NT2/D1 (cell line): ENCODE data around the gene COG2.

Source experiments
- DNase-seq: peaks from one replicate; pipeline ENCODE4 v3.0.0-alpha.2; 2011; ENCODE audit warnings: low read depth, low spot score
- H3K27me3 ChIP-seq: 2 replicates; pipeline ENCODE4 v1.6.0; 2011; ENCODE audit warnings: mild to moderate bottlenecking; ENCODE audit not compliant: insufficient read length, insufficient read depth
- H3K36me3 ChIP-seq: 2 replicates; pipeline ENCODE4 v1.6.1; 2011; ENCODE audit warnings: mild to moderate bottlenecking, low read length, mixed read lengths; ENCODE audit not compliant: insufficient read depth, insufficient read length
- H3K4me1 ChIP-seq: 2 replicates; pipeline ENCODE4 v1.5.1; 2011; ENCODE audit not compliant: insufficient read depth, insufficient read length
- H3K4me3 ChIP-seq: 2 replicates; pipeline ENCODE4 v1.5.1; 2011; ENCODE audit warnings: low read depth; ENCODE audit not compliant: insufficient read length
- H3K9ac ChIP-seq: 2 replicates; pipeline ENCODE4 v1.6.0; 2011; ENCODE audit warnings: low read depth; ENCODE audit not compliant: insufficient read length
- H3K9me3 ChIP-seq: 2 replicates; pipeline ENCODE4 v1.5.1; 2011; ENCODE audit warnings: mild to moderate bottlenecking, low read length; ENCODE audit not compliant: insufficient read depth
- SUZ12 ChIP-seq: IDR thresholded peaks from 2 replicates; pipeline ENCODE4 v1.6.1; 2011; ENCODE audit not compliant: insufficient read length, insufficient read depth; ENCODE audit errors: extremely low read depth
- YY1 ChIP-seq: IDR thresholded peaks from 2 replicates; pipeline ENCODE4 v1.6.1; 2011; ENCODE audit not compliant: insufficient read length, insufficient read depth
- ZNF274 ChIP-seq: IDR thresholded peaks from 2 replicates; pipeline ENCODE4 v1.6.1; 2011; ENCODE audit warnings: mild to moderate bottlenecking, low read depth, low read length

The COG2 gene

DNA sequence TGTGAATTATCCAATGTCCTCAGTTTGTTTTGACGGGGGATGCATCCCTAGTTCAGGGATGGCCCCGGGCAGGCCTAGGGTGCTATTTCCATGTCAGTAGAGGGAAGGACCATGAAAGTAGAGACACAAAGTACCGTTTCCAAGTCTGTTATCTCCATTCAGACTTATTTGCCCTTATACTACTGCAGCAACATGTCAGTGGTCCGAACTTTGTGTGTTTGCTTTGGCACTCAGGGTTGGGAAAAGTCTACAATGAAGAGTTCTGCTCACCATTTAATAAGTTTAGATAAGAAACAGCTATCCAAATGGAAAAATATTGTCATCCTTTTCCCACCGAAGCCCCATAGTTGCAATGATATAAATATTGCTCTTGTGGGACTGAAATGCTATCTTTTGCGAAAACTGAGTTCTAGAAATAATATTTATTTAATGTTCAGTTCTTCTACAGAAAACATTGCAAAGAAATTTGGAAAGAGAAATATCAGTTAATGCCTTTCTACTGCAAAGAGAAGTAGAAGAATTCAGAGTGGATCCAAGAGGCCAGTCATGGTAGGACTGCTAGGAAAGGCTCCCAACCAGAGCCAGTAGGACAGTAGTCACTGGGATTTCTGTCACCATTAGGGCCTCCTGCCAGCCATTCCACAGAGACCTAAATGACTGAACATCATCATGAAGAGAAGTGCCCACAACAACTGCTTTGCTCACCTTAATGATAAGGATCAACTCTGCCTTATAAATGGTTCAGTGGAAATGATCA is 83.2 kb downstream of the COG2 start:
- Histone ChIP-seq H3K36me3 (no peaks in the 10 kb centered on the region), H3K9ac (no peak overlapping the region), H3K4me1 (no peaks in the 10 kb centered on the region), H3K27me3 (no peaks in the 10 kb centered on the region), H3K9me3 (peaks cover 34% of the 10 kb centered on the region), H3K4me3 (no peak overlapping the region)
- TF ChIP-seq SUZ12 (no peak), ZNF274 (no peak), YY1 (no peak)
- no peak for DNase-seq

DNA sequence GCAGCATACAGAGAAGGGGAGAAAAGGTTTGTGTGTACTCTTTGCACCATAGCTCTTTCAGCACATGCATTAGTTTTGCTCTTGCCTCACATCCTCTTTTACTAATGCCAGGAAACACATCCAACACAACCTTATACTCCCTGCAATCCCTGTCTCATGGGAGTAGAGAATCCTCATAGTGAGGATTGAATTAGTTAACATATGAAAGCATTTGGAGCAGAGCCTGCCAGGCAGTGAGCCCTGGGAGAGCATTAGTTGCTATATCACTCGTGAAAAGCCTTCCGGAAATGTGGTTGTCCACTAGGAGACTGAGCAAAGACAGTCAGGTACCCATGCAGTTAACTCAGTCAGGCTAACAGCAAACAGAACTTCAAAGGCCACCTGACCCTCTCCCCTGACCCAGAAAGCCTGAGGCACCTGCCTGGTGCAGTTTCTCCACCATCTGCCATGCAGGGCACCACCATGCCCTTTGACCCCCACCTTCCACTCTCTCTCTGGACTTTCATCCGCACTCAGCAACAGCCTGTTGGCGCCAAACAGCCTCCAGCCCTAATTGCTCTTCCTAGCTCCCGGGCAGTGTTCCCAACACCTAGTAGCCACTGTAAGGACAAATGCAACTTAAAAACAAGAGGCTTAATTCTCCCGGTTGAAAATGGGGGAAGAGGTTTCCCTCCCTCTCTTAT is 86.6 kb downstream of the COG2 start:
- peaks cover 11% of the 10 kb centered on the region for H3K9me3 ChIP-seq
- no peak overlapping the region for H3K4me3 ChIP-seq
- H3K27me3 ChIP-seq: no peaks in the 10 kb centered on the region
- H3K9ac ChIP-seq: no peak overlapping the region
- H3K4me1 ChIP-seq: no peaks in the 10 kb centered on the region
- DNase-seq: no peak
- H3K36me3 ChIP-seq: no peaks in the 10 kb centered on the region
- TF ChIP-seq YY1 (no peak), ZNF274 (no peak), SUZ12 (no peak)

- TF ChIP-seq YY1 (no peak), SUZ12 (no peak), ZNF274 (no peak)
- no peaks in the 10 kb centered on the region for H3K4me1 ChIP-seq
- H3K27me3 ChIP-seq: no peaks in the 10 kb centered on the region
- H3K9ac ChIP-seq: no peak overlapping the region
- no peak for DNase-seq
- no peak overlapping the region for H3K4me3 ChIP-seq
- H3K36me3 ChIP-seq: no peaks in the 10 kb centered on the region
- H3K9me3 ChIP-seq: peaks cover 9% of the 10 kb centered on the region
Observed at GRCh38 chr1:230730977-230731376, 88.7 kb downstream of the COG2 start.

DNA sequence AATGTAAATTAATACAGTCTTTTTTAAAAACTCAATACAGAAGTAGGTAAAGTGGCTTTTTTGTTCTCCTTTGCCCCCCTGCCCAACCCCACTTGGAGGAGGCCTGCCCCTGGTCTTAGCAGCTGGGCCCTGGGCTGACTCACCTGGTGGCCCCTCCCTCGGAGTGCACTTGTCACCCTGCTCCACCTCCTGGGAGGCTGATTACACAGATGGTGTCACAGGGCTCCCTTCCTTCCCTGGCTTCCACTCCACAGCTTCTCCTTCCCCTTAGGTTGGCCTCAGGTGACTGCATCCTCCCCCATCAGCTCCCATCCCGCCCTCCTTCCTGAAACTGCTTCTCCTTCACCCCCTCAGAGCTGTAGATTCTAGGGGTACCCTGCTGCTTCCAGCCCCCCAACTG is 93.2 kb downstream of the COG2 start:
- Histone ChIP-seq H3K4me1 (no peaks in the 10 kb centered on the region), H3K4me3 (no peak overlapping the region), H3K36me3 (no peaks in the 10 kb centered on the region), H3K9me3 (peaks cover 8% of the 10 kb centered on the region; the same call in 1 of the 2 replicates), H3K27me3 (no peaks in the 10 kb centered on the region), H3K9ac (no peak overlapping the region)
- DNase-seq: no peak
- TF ChIP-seq SUZ12: no peak
- TF ChIP-seq YY1: no peak
- no peak for TF ChIP-seq ZNF274

DNA sequence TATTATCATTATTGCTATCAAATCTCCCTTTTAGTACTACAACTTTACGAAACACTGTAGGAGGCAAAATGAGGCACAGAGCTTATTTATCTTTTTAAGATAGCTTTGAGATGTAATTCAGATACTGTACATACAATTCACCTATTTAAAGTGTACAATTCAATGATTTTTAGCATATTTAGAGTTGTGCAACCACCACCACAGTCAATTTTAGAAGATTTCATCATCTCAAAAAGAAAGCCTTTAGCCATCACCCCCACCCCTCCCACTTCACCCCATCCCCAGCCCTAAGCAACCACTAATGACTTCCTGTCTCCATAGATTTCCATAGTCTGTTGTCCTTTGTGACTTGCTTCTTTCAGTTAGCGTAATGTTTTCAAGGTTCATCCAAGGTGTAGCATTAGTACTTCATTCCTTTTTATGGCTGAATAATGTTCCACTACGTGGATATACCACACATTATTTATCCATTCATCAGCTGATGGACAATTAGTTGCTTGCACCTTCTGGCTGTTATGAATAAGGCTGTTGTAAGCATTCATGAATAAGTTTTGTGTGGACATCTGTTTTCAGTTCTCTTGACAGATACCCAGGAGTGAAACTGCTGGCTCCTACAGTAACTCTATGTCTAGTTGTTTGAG is 95.5 kb downstream of the COG2 start:
- no peak for DNase-seq
- no peak overlapping the region for H3K4me3 ChIP-seq
- TF ChIP-seq ZNF274: no peak
- TF ChIP-seq YY1: no peak
- no peak for TF ChIP-seq SUZ12
- peaks cover 8% of the 10 kb centered on the region; the same call in 1 of the 2 replicates for H3K9me3 ChIP-seq
- no peaks in the 10 kb centered on the region for H3K4me1 ChIP-seq
- H3K27me3 ChIP-seq: no peaks in the 10 kb centered on the region
- H3K36me3 ChIP-seq: no peaks in the 10 kb centered on the region
- H3K9ac ChIP-seq: no peak overlapping the region

GRCh38 chr1:230739564-230740290 is 97.4 kb downstream of the COG2 start:
- TF ChIP-seq SUZ12 (no peak), YY1 (no peak), ZNF274 (no peak)
- Histone ChIP-seq H3K4me1 (no peaks in the 10 kb centered on the region), H3K9me3 (peaks cover 8% of the 10 kb centered on the region; the same call in 1 of the 2 replicates), H3K36me3 (no peaks in the 10 kb centered on the region), H3K27me3 (no peaks in the 10 kb centered on the region), H3K4me3 (no peak overlapping the region), H3K9ac (no peak overlapping the region)
- no peak for DNase-seq
